ENCODE results near the gene NCOA5. TPM values are rescaled to one million over a fixed set of nuclear protein-coding genes. Genes with fewer than 3 reads are reported as not detected.

The NCOA5 gene
- total and polyA plus RNA-seq, 10 of the 15 experiments (the other 5 are each of a cell fraction or from before 2014, with no cell fraction given) = 7.7 to 38.1 (median 30.1) TPM

- TF ChIP-seq CBX3 (IDR thresholded peaks at IDR 0.05; ENCODE audit: borderline replicate concordance, low read depth) (no peak), NFXL1 (IDR thresholded peaks at IDR 0.05; ENCODE audit: borderline replicate concordance) (no peak), TCF3 (IDR thresholded peaks at IDR 0.05; ENCODE audit: borderline replicate concordance, insufficient read depth, low read depth, low read length) (no peak), ZSCAN29 (IDR thresholded peaks at IDR 0.05) (no peak), ASH2L (IDR thresholded peaks at IDR 0.05; ENCODE audit: borderline replicate concordance, low read depth) (no peak), SMAD1 (IDR thresholded peaks at IDR 0.05; ENCODE audit: low read depth, partially characterized antibody) (no peak), ELK1 (IDR thresholded peaks at IDR 0.05; ENCODE audit: low read depth, low read length) (no peak), SREBF2 (IDR thresholded peaks at IDR 0.05; ENCODE audit: low read length) (no peak), GABPA (IDR thresholded peaks at IDR 0.05; ENCODE audit: low read depth) (0 out of 2 replicates have a peak, but pooled peaks have one; percentile 28), IKZF2 (IDR thresholded peaks at IDR 0.05) (peak; percentile 67 to 75; a peak in 2 of 4 replicates), SKIL (IDR thresholded peaks at IDR 0.05; ENCODE audit: low read depth, poor library complexity, severe bottlenecking) (peak; percentile 72), PAX5 (IDR thresholded peaks at IDR 0.05; ENCODE audit: borderline replicate concordance, low read depth, low read length) (no peak), POU2F2 (IDR thresholded peaks at IDR 0.05; ENCODE audit: borderline replicate concordance, low read depth, low read length) (peak; percentile 59; the same call in 1 of the 3 replicates), SIX5 (IDR thresholded peaks at IDR 0.05; ENCODE audit: low read depth, low read length, severe bottlenecking) (no peak), PAX8 (IDR thresholded peaks at IDR 0.05) (no peak), KLF5 (IDR thresholded peaks at IDR 0.05; ENCODE audit: partially characterized antibody) (no peak), ESRRA (IDR thresholded peaks at IDR 0.05; ENCODE audit: low read length) (no peak), BACH1 (IDR thresholded peaks at IDR 0.05; ENCODE audit: borderline replicate concordance) (no peak), POLR2AphosphoS5 (IDR thresholded peaks at IDR 0.05; ENCODE audit: low read length) (peak; percentile 36; the same call in 1 of the 2 replicates), MXI1 (IDR thresholded peaks at IDR 0.05; ENCODE audit: low read depth, low read length) (no peak), SP1 (IDR thresholded peaks at IDR 0.05; ENCODE audit: low read depth, low read length) (no peak), CEBPB (IDR thresholded peaks at IDR 0.05; ENCODE audit: borderline replicate concordance in 1 of 2, low read depth in 2 of 2, low read length in 2 of 2) (no peak), SRF (IDR thresholded peaks at IDR 0.05; ENCODE audit: low read depth in 2 of 2, low read length in 2 of 2) (0 out of 4 replicates have a peak, but pooled peaks of 1 of the 2 experiments have one; percentile 45), CUX1 (IDR thresholded peaks at IDR 0.05; ENCODE audit: insufficient replicate concordance, low read depth, low read length) (peak; percentile 91)
These were observed 18.7 kb upstream of the NCOA5 start (continued) for GRCh38 chr20:46108435-46108841.

All from GM12878 (cell line).